Smooth muscle cell (in vitro differentiated cells): Measurements from ENCODE around the gene RPUSD2. TPM values are rescaled to one million over a fixed set of nuclear protein-coding genes. Genes with fewer than 3 reads are reported as not detected.
A peak's percentile ranks its signal among the peaks of the same experiment; 100 is the strongest.

ENCODE experiments used
- DNase-seq: peaks from one replicate; lab custom pipeline; 2025; ENCODE audit not compliant: unreplicated experiment; lab: John Stamatoyannopoulos, UW
- H2AFZ ChIP-seq: fragments of 200-600 bp; sonication (generic); 2 replicates; pipeline ENCODE4 v1.6.0; 2016; ENCODE audit warnings: antibody characterized with exemption, low read depth, mild to moderate bottlenecking
- H3F3A ChIP-seq: fragments of 200-600 bp; sonication (generic); 2 replicates; pipeline ENCODE4 v1.6.0; 2017; ENCODE audit warnings: antibody characterized with exemption, low read depth
- H3K27ac ChIP-seq: fragments of 200-600 bp; sonication (generic); 2 replicates; pipeline ENCODE4 v1.5.1; 2016; ENCODE audit warnings: low read depth, mild to moderate bottlenecking
- H3K27me3 ChIP-seq: fragments of 200-600 bp; sonication (generic); 2 replicates; pipeline ENCODE4 v1.6.1; 2016; ENCODE audit warnings: low read depth, mild to moderate bottlenecking
- H3K36me3 ChIP-seq: fragments of 200-600 bp; sonication (generic); 2 replicates; pipeline ENCODE4 v1.5.1; 2016; ENCODE audit warnings: low read depth
- H3K4me1 ChIP-seq: fragments of 200-600 bp; sonication (generic); 2 replicates; pipeline ENCODE4 v1.5.1; 2016; ENCODE audit warnings: low read depth
- H3K4me2 ChIP-seq: fragments of 200-600 bp; sonication (generic); 2 replicates; pipeline ENCODE4 v1.6.0; 2016; ENCODE audit warnings: mild to moderate bottlenecking
- H3K4me3 ChIP-seq: fragments of 200-600 bp; sonication (generic); 2 replicates; pipeline ENCODE4 v1.5.1; 2016; ENCODE audit warnings: mild to moderate bottlenecking
- H3K79me2 ChIP-seq: fragments of 200-600 bp; sonication (generic); 2 replicates; pipeline ENCODE4 v1.6.0; 2016; ENCODE audit warnings: low read depth, mild to moderate bottlenecking
- H3K9ac ChIP-seq: fragments of 200-600 bp; sonication (generic); 2 replicates; pipeline ENCODE4 v1.6.0; 2016; ENCODE audit warnings: low read depth
- H3K9me3 ChIP-seq: fragments of 200-600 bp; sonication (generic); replicated peaks from 2 replicates; pipeline ENCODE4 v1.5.1; 2016; ENCODE audit warnings: low read depth
- H4K20me1 ChIP-seq: fragments of 200-600 bp; sonication (generic); 2 replicates; pipeline ENCODE4 v1.6.0; 2016; ENCODE audit warnings: low read depth
- CTCF ChIP-seq: fragments of 200-600 bp; sonication (generic); IDR thresholded peaks from 2 replicates; pipeline ENCODE4 v1.5.1; 2017; ENCODE audit warnings: borderline replicate concordance, mild to moderate bottlenecking, antibody characterized with exemption; ENCODE audit not compliant: insufficient read depth, poor library complexity, severe bottlenecking
- WGBS: methylation state at CpG from one replicate; pipeline ENCODE4 v1.1.7; 2016; ENCODE audit warnings: low lambda C conversion rate; 5-methylcytosine and 5-hydroxymethylcytosine counted together
- polyA plus RNA-seq: library from polyadenylated mRNA; unstranded; fragments of >200 nt; fragmentation: Nextera tagmentation; extraction: Ambion mirVana; gene quantifications from 2 replicates; pipeline ENCODE4 v1.2.1, GENCODE V29; 2016
- total RNA-seq: library from RNA; depleted of rRNA; stranded (reverse); fragments of >200 nt; gene quantifications from 2 replicates; pipeline ENCODE4 v1.2.3, GENCODE V29; 2014

The RPUSD2 gene
- total and polyA plus RNA-seq, 2 experiments from 2014 or later = 6.8 to 17.6 TPM

DNA sequence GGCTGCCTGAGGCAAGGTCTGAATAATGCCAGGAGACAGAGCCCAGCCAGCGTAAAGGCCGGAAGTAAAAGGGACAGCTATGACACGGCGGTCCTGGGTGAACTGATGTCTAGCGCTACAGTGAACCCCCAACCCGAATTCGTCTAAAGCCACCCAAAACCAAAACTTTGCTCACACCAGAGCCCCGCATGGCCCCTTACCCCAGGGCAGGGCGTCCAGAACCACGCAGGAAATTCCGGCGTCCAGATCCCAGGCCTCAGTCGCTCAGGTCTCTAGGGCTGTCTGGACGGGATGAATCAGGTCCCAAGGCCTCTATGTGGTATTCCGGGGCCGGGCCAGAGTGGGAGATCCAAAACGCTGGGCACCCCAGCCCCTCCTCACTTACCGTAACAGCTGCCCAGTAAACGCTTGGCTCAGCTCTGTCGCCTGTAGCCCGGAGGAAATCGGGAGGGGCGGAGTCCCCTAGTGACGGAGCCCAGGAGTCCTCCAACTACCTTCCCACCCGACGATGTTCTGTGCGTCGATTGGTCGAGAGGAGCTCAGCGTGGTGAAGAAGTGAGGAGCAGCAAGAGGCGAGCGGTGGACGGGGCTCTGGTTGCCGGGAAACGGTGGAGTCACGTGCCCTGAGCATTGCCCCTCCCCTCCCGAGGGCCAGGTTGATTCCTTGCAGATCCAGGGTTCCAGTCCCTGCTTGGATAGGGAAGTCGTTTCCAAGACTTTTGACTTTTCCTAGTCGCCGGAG lies 4.3 kb upstream of the RPUSD2 start, which contains the start of gene CCDC32:
Gene CCDC32 (minus strand): TSS at position 452 of the 742 bp plus-strand sequence. CDS start 2,027 bp downstream, outside the sequence.
- no peaks in the 10 kb centered on the region for H4K20me1 ChIP-seq
- peak; percentile 77 for DNase-seq
- H3K4me2 ChIP-seq = peak within 1 kb of the TSS; percentile 91
- no peaks in the 10 kb centered on the region for H3F3A ChIP-seq
- WGBS = 1% methylated on average over 40 of the region's 40 CpGs
- H3K27ac ChIP-seq = peak within 1 kb of the TSS; percentile 96
- no peaks in the 10 kb centered on the region for H3K36me3 ChIP-seq
- peaks cover 3% of the 10 kb centered on the region for H3K4me1 ChIP-seq
- no peaks in the 10 kb centered on the region for H3K27me3 ChIP-seq
- H3K79me2 ChIP-seq = peaks cover 24% of the 10 kb centered on the region
- peak within 1 kb of the TSS; percentile 95 for H3K9ac ChIP-seq
- H2AFZ ChIP-seq = peak within 1 kb of the TSS; percentile 85
- TF ChIP-seq CTCF = no peak
- peak within 1 kb of the TSS; percentile 73 for H3K4me3 ChIP-seq
- H3K9me3 ChIP-seq = no peaks in the 10 kb centered on the region

DNA sequence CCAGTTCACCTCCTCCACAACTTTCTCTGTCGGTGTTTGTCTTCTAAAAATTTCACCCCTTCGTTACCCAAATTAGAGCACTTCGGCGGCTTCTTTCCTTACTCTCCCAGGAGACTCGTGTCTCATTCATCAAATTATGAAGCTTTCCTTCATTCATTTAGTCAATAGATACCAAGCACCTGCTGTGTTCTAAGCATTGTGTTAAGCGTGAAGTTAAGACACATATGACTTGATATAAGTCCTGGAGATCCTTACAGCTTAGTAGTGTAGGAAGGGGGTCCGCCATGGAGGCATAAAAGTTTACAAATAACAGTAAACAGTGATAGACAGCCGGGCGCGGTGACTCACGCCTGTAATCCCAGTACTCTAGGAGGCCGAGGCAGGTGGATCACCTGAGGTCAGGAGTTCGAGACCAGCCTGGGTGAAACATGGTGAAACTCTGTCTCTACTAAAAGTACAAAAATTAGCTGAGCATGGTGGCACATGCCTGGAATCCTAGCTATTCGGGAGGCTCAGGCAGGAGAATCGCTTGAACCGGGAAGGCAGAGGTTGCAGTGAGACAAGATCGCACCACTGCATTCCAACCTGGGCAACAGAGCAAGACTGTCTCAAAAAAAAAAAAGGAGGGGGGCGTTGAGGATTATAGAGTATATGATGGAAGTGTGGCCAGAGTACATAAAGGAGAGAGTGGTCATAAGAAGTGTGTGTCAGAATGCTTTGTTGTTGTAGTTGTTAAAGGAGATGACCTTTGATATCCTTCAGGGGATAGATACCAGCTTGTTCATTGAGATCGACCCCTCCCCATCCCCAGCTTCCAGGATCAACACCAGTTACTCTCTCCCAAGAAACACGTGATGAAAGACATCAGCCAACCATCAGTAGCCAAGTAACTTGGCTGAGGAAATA lies 3.5 kb upstream of the RPUSD2 start:
- Histone ChIP-seq H3K9me3 (no peaks in the 10 kb centered on the region), H3F3A (no peaks in the 10 kb centered on the region), H3K4me2 (peak overlapping the region; percentile 84), H2AFZ (peak overlapping the region; percentile 85), H3K9ac (peak overlapping the region; percentile 46), H4K20me1 (no peaks in the 10 kb centered on the region), H3K79me2 (peaks cover 29% of the 10 kb centered on the region), H3K27me3 (no peaks in the 10 kb centered on the region), H3K4me1 (peaks cover 10% of the 10 kb centered on the region), H3K36me3 (no peaks in the 10 kb centered on the region), H3K27ac (peak overlapping the region; percentile 96), H3K4me3 (peak overlapping the region; percentile 73)
- no peak for TF ChIP-seq CTCF
- DNase-seq = no peak
- WGBS = 61% methylated on average over 18 of the region's 20 CpGs

GRCh38 chr15:40567111-40567510 lies 2.0 kb upstream of the RPUSD2 start:
- 46% methylated on average over 7 of the region's 7 CpGs for WGBS

More at GRCh38 chr15:40567111-40567510, 2.0 kb upstream of the RPUSD2 start:
- no peak overlapping the region for H3K4me2 ChIP-seq
- H2AFZ ChIP-seq = no peak overlapping the region
- H4K20me1 ChIP-seq = no peaks in the 10 kb centered on the region
- H3K27ac ChIP-seq = no peak overlapping the region
- no peak for DNase-seq
- H3K4me3 ChIP-seq = no peak overlapping the region
- no peak for TF ChIP-seq CTCF
- H3K79me2 ChIP-seq = peaks cover 31% of the 10 kb centered on the region
- no peak overlapping the region for H3K9ac ChIP-seq
- H3K4me1 ChIP-seq = peaks cover 11% of the 10 kb centered on the region
- H3K36me3 ChIP-seq = no peaks in the 10 kb centered on the region
- no peaks in the 10 kb centered on the region for H3F3A ChIP-seq
- no peaks in the 10 kb centered on the region for H3K27me3 ChIP-seq
- H3K9me3 ChIP-seq = no peaks in the 10 kb centered on the region
